ENCODE results near the gene ARL5C. TPM values are rescaled to one million over a fixed set of nuclear protein-coding genes. Genes with fewer than 3 reads are reported as not detected.

Gene ARL5C
- polyA plus RNA-seq, 1 donor from 2014 or later: not detected

- H3K4me3 ChIP-seq (ENCODE audit: low read length): no peak overlapping the region
- H3F3A ChIP-seq (ENCODE audit: insufficient read depth, low read length, poor library complexity, severe bottlenecking): no peaks in the 10 kb centered on the region
- H3K9me2 ChIP-seq (ENCODE audit: insufficient read depth, low read length): no peaks in the 10 kb centered on the region
- TF ChIP-seq TAF1 (IDR thresholded peaks at IDR 0.05; ENCODE audit: low read depth): no peak
- TF ChIP-seq MXI1 (conservative IDR thresholded peaks at IDR 0.05; ENCODE audit: poor library complexity, severe bottlenecking): no peak
- TF ChIP-seq POLR2AphosphoS5 (IDR thresholded peaks at IDR 0.05): no peak
- TF ChIP-seq EZH2 (IDR thresholded peaks at IDR 0.05; ENCODE audit: borderline replicate concordance, insufficient read depth, low read length, poor library complexity, severe bottlenecking): no peak
- no peak for TF ChIP-seq REST (IDR thresholded peaks at IDR 0.05; ENCODE audit: borderline replicate concordance)
- TF ChIP-seq CTCF (IDR thresholded peaks at IDR 0.05; ENCODE audit: poor library complexity, severe bottlenecking): no peak
- TF ChIP-seq EP300 (conservative IDR thresholded peaks at IDR 0.05; ENCODE audit: poor library complexity, severe bottlenecking): no peak
- no peak for TF ChIP-seq SMC3 (conservative IDR thresholded peaks at IDR 0.05; ENCODE audit: poor library complexity)
- no peak for TF ChIP-seq RAD21 (conservative IDR thresholded peaks at IDR 0.05)
- no peaks in the 10 kb centered on the region for H3K79me2 ChIP-seq (replicated peaks; ENCODE audit: insufficient read depth, low read length)
- no peaks in the 10 kb centered on the region for H4K20me1 ChIP-seq (ENCODE audit: insufficient read depth)
- no peak overlapping the region for H3K4me2 ChIP-seq (ENCODE audit: low read length)
- H3K9ac ChIP-seq (ENCODE audit: low read length): no peak overlapping the region
- H3K27me3 ChIP-seq (ENCODE audit: insufficient read depth, low read depth, low read length): no peaks in the 10 kb centered on the region
- no peak overlapping the region for H2AFZ ChIP-seq (ENCODE audit: low read depth, low read length)
- no peaks in the 10 kb centered on the region for H3K9me3 ChIP-seq (ENCODE audit: low read length)
- peaks cover 6% of the 10 kb centered on the region for H3K36me3 ChIP-seq (ENCODE audit: insufficient read depth, low read length)
- no peak overlapping the region for H3K27ac ChIP-seq (ENCODE audit: low read length)
Measured at GRCh38 chr17:39183720-39184119, 17.8 kb upstream of the ARL5C start.

GRCh38 chr17:39183045-39183444 is 17.1 kb upstream of the ARL5C start:
- no peaks in the 10 kb centered on the region for H3K27me3 ChIP-seq (ENCODE audit: insufficient read depth, low read depth, low read length)
- no peak overlapping the region for H3K4me2 ChIP-seq (ENCODE audit: low read length)
- no peaks in the 10 kb centered on the region for H3K9me2 ChIP-seq (ENCODE audit: insufficient read depth, low read length)
- no peaks in the 10 kb centered on the region for H3K79me2 ChIP-seq (replicated peaks; ENCODE audit: insufficient read depth, low read length)
- H3K36me3 ChIP-seq (ENCODE audit: insufficient read depth, low read length): peaks cover 6% of the 10 kb centered on the region
- H3F3A ChIP-seq (ENCODE audit: insufficient read depth, low read length, poor library complexity, severe bottlenecking): no peaks in the 10 kb centered on the region
- H3K9me3 ChIP-seq (ENCODE audit: low read length): no peaks in the 10 kb centered on the region
- no peak overlapping the region for H3K9ac ChIP-seq (ENCODE audit: low read length)
- TF ChIP-seq CTCF (IDR thresholded peaks at IDR 0.05; ENCODE audit: poor library complexity, severe bottlenecking): no peak
- no peak for TF ChIP-seq REST (IDR thresholded peaks at IDR 0.05; ENCODE audit: borderline replicate concordance)
- no peak for TF ChIP-seq EP300 (conservative IDR thresholded peaks at IDR 0.05; ENCODE audit: poor library complexity, severe bottlenecking)
- TF ChIP-seq RAD21 (conservative IDR thresholded peaks at IDR 0.05): no peak
- no peak for TF ChIP-seq MXI1 (conservative IDR thresholded peaks at IDR 0.05; ENCODE audit: poor library complexity, severe bottlenecking)
- TF ChIP-seq TAF1 (IDR thresholded peaks at IDR 0.05; ENCODE audit: low read depth): no peak
- TF ChIP-seq POLR2AphosphoS5 (IDR thresholded peaks at IDR 0.05): no peak
- no peak for TF ChIP-seq EZH2 (IDR thresholded peaks at IDR 0.05; ENCODE audit: borderline replicate concordance, insufficient read depth, low read length, poor library complexity, severe bottlenecking)
- TF ChIP-seq SMC3 (conservative IDR thresholded peaks at IDR 0.05; ENCODE audit: poor library complexity): no peak
- H3K27ac ChIP-seq (ENCODE audit: low read length): no peak overlapping the region
- no peak overlapping the region for H3K4me3 ChIP-seq (ENCODE audit: low read length)
- no peaks in the 10 kb centered on the region for H4K20me1 ChIP-seq (ENCODE audit: insufficient read depth)
- H2AFZ ChIP-seq (ENCODE audit: low read depth, low read length): no peak overlapping the region
